Measurements from ENCODE around the gene SLC6A11.

The SLC6A11 gene

DNA sequence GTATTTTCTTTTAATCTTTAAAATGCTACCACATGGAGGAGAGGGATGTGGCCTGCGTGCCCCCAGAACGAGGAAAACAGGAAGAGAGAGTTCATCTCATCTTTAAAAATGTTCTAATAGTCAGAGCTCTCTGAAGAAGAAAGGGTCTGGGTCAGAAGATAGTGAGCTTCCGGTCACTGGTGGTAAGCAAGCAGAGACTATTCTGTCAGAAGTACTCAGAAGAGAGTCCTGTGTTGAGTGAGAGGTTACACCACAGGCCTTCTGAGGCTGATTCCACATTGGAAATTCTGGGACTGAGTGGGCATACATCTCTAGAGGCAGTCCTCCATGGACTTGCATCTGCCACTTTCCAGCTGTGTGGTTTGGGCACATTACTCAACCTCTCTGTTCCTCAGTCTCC, 94.3 kb downstream of the SLC6A11 start:
- TF ChIP-seq, protein P1, sequence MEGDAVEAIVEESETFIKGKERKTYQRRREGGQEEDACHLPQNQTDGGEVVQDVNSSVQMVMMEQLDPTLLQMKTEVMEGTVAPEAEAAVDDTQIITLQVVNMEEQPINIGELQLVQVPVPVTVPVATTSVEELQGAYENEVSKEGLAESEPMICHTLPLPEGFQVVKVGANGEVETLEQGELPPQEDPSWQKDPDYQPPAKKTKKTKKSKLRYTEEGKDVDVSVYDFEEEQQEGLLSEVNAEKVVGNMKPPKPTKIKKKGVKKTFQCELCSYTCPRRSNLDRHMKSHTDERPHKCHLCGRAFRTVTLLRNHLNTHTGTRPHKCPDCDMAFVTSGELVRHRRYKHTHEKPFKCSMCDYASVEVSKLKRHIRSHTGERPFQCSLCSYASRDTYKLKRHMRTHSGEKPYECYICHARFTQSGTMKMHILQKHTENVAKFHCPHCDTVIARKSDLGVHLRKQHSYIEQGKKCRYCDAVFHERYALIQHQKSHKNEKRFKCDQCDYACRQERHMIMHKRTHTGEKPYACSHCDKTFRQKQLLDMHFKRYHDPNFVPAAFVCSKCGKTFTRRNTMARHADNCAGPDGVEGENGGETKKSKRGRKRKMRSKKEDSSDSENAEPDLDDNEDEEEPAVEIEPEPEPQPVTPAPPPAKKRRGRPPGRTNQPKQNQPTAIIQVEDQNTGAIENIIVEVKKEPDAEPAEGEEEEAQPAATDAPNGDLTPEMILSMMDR (IDR thresholded peaks at IDR 0.05; ENCODE audit: extremely low read depth, missing control alignments): no peak
- no peak for DNase-seq (ENCODE audit: low spot score)

- TF ChIP-seq, protein P1 (IDR thresholded peaks at IDR 0.05; ENCODE audit: extremely low read depth, missing control alignments): no peak
- DNase-seq (ENCODE audit: low spot score): no peak
Observed at GRCh38 chr3:10911350-10912002, 95.4 kb downstream of the SLC6A11 start.

GRCh38 chr3:10912786-10913185, 96.8 kb downstream of the SLC6A11 start:
- TF ChIP-seq, protein P1 (IDR thresholded peaks at IDR 0.05; ENCODE audit: extremely low read depth, missing control alignments): no peak
- no peak for DNase-seq (ENCODE audit: low spot score)

- TF ChIP-seq, protein P1 (IDR thresholded peaks at IDR 0.05; ENCODE audit: extremely low read depth, missing control alignments): no peak
- no peak for DNase-seq (ENCODE audit: low spot score)
Observed at GRCh38 chr3:10915376-10915775, 99.3 kb downstream of the SLC6A11 start.

DNA sequence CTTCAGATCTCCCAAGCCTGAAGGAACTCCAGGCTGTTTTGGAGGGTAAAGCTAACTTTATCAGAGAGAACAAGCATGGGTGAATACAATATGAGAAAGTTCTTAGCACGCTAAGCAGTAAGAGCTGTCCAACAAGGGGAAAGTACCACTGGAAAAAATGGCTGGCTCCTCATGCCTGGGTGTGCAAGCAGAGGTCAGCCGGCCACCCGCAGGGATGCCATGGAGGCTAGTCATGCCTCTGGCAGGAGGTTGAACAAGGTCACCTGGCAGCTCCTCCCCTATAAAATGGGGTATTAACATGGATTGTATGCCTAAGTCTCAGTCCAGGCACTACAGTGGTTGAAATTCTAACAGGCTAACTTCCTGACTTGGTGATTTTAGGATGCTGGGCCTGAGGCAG, 101.1 kb downstream of the SLC6A11 start:
- DNase-seq (ENCODE audit: low spot score): no peak
- TF ChIP-seq, protein P1 (IDR thresholded peaks at IDR 0.05; ENCODE audit: extremely low read depth, missing control alignments): no peak

DNA sequence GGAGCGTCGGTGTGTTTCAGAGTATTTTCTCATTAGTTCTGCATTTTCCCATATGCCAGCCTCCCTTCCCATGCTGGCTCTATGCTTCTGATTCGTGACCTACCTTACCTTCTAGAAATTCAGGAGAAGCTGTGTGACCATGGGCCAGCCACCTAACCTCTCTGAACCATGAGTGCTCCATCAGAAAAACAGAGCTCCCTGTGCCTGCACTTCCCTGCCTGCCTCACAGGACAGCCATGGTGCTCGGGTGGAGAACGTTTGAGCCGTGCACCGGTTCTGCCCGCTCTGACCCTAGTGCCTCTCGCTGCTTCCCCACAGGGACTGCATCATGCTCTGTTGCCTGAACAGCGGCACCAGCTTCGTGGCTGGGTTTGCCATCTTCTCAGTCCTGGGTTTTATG, 102.0 kb downstream of the SLC6A11 start:
- no peak for DNase-seq (ENCODE audit: low spot score)
- TF ChIP-seq, protein P1 (IDR thresholded peaks at IDR 0.05; ENCODE audit: extremely low read depth, missing control alignments): no peak

GRCh38 chr3:10919636-10920035, 103.6 kb downstream of the SLC6A11 start:
- DNase-seq (ENCODE audit: low spot score): no peak
- TF ChIP-seq, protein P1 (IDR thresholded peaks at IDR 0.05; ENCODE audit: extremely low read depth, missing control alignments): no peak
